GM10847 (cell line): ENCODE results near the gene ANKRD33.

Experiments used
- POLR2A ChIP-seq: IDR thresholded peaks from 2 replicates; pipeline ENCODE4 v1.6.1; 2011; ENCODE audit not compliant: insufficient read length; ENCODE audit errors: extremely low read depth

The ANKRD33 gene

DNA sequence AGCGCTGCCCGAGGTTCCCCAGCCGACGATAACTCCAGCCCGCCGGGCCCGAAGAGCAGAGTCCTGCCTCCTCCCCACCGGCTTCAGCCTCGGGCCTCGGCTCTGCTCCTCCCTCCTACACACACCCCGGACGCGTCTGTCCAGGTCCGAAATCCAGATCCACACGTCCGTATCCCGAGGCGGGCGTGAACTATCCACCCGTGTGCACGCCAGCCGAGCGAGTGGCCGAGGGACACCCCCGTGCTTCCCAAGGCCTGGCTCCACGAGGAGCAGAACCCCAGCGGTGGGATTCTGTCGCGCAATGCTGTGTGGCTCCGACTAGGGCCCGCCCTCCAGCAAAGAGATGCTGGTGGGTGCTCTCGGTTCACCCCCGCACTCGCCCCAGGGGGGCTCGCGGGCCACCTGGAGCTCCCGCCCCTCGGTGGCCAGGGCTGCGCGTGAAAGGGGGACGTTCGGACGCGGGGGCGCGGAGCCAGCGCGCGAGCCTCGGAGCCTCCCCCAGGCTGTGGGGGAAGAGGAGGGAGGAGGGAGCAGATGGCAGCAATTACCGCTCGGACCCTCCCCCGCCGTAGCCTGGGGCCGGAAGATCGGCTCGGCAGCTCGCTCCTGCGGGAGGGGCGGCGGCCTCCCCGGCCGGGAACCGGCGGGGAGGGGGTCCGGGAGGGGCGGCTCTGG, 18.9 kb upstream of the ANKRD33 start:
- no peak for TF ChIP-seq POLR2A

DNA sequence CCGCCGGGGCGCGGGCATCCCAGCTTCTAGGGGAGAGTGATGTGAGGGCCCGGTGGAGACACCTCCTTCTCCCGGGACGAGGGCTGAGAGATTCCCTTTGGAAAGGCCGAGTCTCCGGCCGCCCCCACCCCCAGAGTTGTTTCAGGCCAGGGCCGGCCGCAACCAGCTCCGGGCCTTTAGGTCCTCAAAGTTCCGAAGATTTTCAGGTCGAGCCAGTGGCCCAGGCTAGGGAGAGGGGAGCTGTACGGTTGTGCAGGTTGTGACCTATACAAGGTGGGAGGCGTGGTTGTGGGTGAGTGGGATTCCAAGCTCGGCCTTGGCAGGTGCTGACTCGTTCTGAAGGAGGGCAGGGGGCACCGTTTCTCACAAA, 18.4 kb upstream of the ANKRD33 start:
- no peak for TF ChIP-seq POLR2A

DNA sequence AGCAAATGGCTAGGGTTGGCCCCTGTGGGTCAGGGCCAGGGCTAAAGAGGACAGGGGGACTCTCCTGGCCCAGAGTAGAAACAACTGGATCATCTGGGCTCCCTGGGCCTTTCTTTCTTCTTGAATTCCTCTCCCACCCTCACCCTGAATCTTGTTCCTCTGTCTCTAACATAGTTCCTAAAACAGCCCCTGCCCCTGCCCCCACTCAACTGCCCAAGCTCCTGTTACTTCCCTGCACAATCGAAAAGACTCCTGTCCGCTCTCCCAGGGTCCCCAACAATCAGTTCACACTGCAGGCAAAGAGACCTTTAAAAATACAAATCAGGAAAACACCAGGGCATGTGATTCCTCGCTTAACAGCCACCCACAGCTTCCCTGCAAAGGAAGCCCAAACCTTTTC, 18.0 kb upstream of the ANKRD33 start:
- TF ChIP-seq POLR2A, result no peak

DNA sequence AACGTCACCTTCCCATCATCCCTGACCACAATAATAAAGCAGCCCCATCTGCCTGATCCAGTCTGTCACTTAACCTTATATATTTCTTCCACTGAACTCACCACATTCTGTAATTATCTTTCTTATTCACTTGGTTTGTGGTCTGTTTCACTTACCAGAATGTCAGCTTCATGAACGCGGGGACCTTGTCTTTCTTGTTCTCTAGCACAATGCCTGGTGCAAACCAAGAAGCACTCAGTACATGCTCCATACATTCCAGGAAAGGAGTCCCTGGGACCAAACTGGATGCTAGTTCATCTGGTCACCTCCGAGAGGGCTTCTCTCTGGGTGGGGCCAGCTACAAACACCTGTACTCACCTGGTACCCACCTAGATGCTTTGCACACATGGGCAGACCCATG, 17.4 kb upstream of the ANKRD33 start:
- TF ChIP-seq POLR2A, result no peak

DNA sequence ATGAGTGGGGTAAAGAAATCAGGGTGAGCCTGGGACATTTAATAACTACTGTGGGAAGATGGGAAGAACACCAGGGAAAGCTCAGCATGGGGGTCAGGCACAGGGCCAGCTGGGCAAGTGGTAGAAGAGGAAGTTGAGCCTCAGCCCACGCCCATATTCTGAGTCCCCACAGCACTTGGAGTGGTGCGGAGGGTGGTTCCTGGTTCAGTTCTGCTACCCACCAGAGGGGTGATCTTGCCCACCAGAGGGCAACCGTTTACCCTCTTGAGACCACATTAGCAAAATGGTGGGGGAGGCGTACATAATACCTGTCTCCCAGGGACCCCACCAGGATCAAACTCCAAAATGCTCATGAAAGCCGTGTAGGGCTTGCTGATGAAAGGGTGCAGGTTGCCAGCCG, 16.8 kb upstream of the ANKRD33 start:
- no peak for TF ChIP-seq POLR2A

DNA sequence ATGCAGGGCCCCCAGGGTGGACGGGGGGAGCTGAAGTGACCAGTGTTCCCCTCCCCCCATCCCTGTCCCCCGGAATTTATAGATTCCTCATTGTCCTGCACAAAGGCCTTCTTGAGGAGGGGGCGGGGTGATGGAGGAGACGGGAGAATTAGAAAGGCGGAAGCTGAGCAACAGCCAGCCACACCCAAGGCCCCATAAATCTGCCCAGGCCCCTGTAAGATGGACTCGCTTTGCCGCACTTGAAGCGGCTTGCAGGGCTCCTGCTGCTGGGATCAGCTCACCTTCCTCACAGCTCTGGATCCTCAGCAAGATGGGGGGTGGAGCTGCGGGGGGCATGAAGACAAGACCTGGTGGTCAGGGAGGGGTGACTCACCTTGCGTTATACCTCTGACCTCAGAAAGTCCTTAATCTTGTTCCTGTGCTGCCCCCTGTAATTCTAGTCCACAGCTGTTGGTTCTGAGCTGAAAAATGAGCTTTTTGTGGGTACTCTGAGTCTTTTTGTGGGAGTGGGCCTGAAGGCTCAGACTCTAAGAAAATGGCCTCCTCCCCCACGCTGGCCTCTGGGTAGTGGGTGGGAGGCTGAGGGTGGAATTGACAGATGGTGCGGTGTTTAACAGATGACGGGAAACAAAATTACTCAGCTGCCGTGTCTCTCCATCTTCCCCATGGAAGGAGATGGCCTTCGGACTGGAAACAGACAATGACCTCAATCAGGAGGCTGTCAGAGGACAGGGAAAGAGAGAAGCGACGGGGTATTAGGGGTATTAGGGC, 15.8 kb upstream of the ANKRD33 start:
- no peak for TF ChIP-seq POLR2A

DNA sequence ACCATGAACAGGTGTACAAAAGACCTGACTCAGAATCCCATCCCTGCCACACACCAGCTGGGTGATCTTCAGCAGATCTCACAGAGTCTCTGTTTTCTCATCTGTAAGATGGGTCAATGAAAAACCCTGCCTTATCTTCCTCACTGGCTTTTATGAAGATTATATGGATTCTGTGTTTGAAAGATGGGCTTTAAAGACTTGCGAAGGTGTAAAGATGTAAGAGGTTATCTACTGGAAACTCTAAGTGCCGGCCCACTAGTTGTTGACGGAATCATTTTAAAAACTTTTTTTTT, 15.3 kb upstream of the ANKRD33 start:
- no peak for TF ChIP-seq POLR2A

DNA sequence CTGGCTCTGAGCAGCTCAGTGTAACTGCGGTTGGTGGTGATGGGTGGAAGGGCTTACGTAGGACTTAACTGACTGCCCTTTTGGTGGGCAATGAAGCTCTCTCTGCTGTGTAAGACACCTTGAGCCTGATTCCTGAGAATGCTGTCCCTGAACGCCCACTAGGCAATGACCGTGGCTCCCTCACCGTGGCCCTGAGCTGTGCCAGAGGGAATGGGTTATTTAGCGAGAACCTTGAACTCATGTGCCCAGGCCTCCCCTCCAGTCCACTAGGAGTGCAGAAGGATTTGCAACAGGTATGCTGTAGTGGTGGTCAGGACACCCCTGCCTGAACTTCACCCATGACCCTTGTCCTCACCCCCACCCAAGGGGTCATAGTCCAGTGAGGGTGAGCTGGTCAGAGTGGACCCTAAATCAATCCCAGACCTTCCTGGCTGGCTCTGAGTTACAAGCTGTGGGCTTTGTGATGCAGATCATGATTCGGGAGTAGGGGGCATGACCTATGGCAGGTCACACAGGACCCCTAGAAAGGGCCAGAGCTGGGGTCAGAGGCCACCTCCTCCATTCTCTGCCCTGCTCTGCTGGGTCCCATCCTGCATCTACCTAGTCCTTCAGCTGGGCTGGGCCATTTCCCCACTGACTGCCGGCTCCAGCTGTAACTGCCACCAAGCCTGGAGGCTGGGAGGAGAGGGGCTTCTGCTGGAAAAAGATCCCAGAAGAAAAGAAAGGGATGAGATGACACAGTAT, 14.5 kb upstream of the ANKRD33 start:
- no peak for TF ChIP-seq POLR2A

DNA sequence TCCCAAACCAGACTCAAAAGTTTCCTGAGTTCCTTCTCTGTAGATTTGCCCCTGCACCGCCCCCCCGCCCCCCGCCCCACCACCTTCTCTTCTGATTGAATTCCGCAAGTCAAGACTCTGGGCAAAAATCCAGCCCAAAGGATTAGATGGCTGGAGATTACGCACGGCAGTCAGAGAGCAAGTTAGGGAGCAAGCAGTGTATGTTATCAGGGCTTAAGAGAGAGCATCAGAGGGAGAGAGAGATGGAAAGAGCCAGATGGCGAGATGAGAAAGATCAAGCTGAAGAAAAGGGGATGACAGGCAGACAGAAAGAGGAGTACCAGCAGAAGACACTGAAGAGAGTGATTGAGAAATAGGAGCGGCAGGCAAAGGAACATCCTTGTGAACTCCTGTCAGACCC, 13.9 kb upstream of the ANKRD33 start:
- no peak for TF ChIP-seq POLR2A

DNA sequence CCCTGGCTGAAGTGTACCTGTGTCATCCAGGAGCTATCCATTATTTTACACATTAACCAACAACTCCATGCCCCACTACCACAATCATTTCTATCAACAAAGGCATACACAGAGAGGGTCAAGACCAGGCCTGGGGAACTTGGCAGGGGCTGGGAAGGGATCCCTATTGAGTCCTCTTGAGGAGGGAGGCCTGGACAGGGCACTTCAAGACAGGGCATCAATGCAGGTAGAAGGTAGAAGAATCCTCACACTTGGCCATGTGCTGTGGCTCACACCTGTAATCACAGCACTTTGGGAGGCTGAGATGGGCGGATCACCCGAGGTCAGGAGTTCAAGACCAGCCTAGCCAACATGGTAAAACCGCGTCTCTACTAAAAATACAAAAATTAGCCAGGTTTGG, 13.4 kb upstream of the ANKRD33 start:
- TF ChIP-seq POLR2A, result no peak

DNA sequence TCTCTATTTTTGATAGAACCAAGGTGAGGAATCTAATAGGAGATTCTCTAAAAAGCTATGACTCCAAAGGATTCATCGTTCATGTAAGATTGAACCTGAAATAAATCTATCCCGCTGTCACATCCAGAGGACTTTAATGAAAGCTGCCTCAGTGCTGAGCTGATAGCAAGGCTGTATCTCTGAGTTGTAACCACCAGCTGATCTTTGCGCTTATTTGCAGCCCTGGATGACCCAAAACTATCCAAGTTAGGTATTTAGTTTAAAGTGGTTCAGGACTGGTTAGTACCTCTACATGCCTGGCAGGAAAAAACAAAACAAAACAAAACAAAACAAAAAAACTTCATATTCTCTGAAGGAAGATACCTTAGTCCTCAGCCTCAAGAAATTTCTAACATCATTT, 8.8 kb upstream of the ANKRD33 start:
- TF ChIP-seq POLR2A, result no peak

DNA sequence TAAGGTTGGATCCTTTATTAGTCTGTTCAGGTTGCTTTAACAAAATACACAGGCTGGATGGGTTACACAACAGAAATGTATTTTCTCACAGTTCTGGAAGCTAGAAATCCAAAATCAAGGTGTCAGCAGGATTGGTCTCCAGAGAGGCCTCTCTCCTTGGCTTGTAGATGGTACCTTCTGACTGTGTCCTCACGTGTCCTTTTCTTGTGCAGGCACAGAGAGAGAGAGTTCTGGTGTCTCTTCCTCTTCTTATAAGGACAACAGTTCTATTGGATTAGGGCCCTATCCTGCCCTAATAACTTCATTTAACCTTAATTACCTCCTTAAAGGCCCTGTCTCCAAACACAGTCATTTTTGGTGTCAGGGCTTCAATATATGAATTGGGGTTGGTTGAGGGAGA, 4.6 kb upstream of the ANKRD33 start:
- no peak for TF ChIP-seq POLR2A

DNA sequence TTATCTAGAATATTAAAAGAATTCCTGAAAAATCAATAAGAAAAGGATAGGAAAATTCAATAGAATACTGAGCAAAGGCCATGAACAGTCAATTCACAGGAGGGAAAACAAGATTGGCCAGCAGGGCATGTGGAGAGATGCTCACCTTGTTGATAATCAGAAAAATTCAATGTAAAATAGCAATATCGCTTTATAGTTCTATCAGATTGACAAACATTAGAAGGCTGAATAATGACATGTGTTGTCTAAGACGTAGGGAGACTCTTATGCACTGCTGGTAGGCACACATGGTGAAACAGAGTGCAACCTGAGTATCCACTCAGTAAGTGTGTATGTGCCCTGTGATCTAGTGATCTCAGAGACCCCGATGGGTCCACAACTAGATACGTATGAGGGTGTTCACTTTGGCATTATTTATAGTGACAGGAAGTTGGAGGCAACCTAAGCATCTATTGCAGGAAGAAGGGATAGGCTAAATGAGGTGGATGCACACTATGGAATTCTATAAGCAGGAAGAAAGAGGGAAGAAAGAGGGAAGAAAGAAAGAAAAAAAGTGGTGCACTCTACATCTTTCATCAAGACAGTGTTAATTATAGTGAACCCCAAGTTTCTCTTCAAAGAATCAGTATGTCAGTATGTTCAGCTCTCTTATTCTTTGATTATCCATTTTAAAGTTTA, 3.8 kb upstream of the ANKRD33 start:
- no peak for TF ChIP-seq POLR2A

DNA sequence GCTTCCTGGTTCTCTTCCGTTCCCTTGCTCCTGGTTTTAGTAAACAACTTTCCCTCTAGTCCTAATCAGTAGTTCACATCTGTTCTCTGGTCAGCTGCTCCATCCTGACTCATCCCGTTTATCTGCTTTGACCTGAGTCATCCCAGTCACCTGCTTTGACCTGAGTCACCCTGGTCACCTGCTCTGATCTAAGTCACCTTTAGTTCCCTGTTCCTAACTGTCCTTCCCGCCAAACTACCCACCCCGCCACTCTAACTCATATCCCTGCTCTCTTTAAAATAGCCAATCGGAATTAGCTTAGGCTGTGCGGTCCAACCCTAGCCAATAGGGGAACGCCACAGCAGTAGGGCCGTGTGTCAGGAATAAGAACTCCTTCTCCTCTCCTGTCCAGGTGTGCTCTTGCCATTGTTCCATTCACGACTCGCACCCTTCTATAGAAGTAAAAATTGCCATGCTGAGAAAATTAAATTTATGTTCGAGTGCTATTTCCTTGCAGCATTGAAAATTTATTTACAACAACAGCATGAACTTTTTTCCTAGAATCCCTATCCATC, 3.1 kb upstream of the ANKRD33 start:
- no peak for TF ChIP-seq POLR2A

DNA sequence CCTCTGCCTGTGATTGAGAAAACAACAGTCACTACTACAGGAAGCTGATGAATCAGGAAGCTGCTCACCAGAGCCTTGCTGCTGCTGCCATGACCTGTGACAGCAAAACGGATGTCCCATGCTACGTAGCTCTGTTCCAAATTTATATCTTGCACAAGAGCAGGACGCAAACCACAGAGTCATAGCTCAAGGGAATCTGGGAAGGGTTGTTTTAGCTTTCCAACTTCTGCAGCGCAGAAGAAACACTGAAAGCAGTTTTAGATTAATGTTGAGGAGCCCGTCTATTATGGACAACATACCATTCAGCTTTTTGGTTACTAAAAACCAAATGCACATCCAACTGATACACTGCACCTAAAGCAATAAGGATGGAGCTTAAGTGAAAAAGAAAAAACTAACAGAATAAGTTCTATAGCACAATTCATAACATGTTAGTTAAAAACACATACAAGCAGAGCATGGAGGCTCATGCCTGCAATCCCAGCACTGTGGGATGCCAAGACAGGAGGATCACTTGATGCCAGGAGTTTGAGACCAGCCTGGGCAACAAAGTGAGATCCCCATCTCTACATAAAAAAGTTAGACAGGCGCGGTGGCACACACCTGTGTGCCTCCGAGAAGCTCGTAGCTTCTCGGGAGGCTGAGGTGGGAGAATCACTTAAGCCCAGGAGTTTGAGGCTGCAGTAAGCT, 1.7 kb upstream of the ANKRD33 start:
- TF ChIP-seq POLR2A, result no peak
